Sigmoid colon (tissue), 4 donors: Measurements from ENCODE around the gene NTMT1.

Experiments
- POLR2A ChIP-seq, 2 donors: fragments of 450-650 bp; IDR thresholded peaks; one replicate each; pipeline ENCODE4 v1.6.1; 2016; ENCODE audit warnings: antibody characterized with exemption in 2 of 2, mild to moderate bottlenecking in 2 of 2, moderate library complexity in 2 of 2
- POLR2AphosphoS5 ChIP-seq, 4 donors: sonication (generic); formaldehyde crosslinking; IDR thresholded peaks; one replicate each; pipeline ENCODE4 v1.6.1; 2017; ENCODE audit warnings: antibody characterized with exemption in 4 of 4
- TF ChIP-seq, protein P1 (sequence below), 4 experiments: fragments of 450-650 bp in 3 of 4; fragments of 200-600 bp in 1 of 4; IDR thresholded peaks; one replicate each; pipeline ENCODE4 v1.5.1; 2016 to 2019; ENCODE audit warnings: antibody characterized with exemption in 4 of 4, mild to moderate bottlenecking in 3 of 4, moderate library complexity in 2 of 4

DNA sequence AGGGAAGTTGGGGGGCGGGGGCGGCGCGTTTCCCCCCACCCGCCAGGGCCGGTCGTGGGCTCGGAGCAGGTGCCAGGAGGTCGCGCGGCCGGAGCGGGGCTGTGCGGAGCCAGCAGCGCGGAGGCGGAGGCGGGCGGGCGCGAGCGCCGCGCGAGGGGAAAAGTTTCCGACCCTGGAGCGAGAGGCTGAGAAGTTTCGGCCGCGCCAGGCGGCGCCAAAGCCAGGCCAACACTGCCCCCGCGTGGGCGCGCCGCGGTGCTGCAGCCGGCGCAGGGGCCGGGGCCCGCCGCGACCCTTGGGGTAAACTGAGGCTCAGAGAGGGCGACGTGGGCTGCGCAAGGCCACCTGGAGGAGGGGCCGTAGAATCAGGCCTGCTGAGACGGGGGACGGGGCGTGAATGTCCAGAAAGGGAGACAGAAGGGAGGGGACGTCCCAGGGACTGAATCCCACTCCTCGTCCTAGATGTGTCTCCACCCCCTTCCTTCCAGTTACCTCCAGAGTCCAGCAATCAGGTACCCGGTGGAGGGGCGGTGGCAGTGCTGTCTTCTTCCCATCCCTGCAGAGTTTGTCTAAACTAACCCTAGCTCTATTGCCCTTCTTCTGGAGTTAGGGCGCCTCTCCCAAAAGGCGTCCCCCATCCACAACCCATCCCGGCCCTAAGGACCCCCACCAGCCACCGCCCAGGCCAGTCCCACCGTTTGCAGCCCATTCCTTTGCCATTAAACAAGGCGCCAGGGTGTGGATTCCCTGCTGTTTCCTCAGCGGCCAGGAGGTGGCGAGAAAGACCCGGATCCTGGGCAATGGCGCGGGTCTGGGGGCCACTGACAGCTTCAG lies 15.3 kb upstream of the NTMT1 start:
- TF ChIP-seq POLR2A (IDR thresholded peaks at IDR 0.05) (no peak), POLR2AphosphoS5 (IDR thresholded peaks at IDR 0.05) (peak in 1 of 4 donors; percentile 17)
- TF ChIP-seq, protein P1, sequence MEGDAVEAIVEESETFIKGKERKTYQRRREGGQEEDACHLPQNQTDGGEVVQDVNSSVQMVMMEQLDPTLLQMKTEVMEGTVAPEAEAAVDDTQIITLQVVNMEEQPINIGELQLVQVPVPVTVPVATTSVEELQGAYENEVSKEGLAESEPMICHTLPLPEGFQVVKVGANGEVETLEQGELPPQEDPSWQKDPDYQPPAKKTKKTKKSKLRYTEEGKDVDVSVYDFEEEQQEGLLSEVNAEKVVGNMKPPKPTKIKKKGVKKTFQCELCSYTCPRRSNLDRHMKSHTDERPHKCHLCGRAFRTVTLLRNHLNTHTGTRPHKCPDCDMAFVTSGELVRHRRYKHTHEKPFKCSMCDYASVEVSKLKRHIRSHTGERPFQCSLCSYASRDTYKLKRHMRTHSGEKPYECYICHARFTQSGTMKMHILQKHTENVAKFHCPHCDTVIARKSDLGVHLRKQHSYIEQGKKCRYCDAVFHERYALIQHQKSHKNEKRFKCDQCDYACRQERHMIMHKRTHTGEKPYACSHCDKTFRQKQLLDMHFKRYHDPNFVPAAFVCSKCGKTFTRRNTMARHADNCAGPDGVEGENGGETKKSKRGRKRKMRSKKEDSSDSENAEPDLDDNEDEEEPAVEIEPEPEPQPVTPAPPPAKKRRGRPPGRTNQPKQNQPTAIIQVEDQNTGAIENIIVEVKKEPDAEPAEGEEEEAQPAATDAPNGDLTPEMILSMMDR (IDR thresholded peaks at IDR 0.05), result peak; percentile 73 to 85 (median 82)
